Activated CD4-positive, alpha-beta memory T cell treated with anti-CD3 and anti-CD28 coated beads, Interleukin-2, amount 10 ng/mL, durations not matched to agents 7 days and 5 days (primary cell): ENCODE data around the gene GTF3C1. TPM values are rescaled to one million over a fixed set of nuclear protein-coding genes. Genes with fewer than 3 reads are reported as not detected.
A peak's percentile ranks its signal among the peaks of the same experiment; 100 is the strongest.

ENCODE experiments used
- CTCF ChIA-PET: fragments of 350-600 bp; sonication (Branson Sonifier 250); formaldehyde crosslinking; loops from one replicate; lab custom pipeline; 2021; ENCODE audit warnings: antibody characterized with exemption, inconsistent platforms; lab: Charles Lee
- POLR2A ChIA-PET: fragments of 350-600 bp; sonication (Branson Sonifier 250); formaldehyde crosslinking; loops from one replicate; lab custom pipeline; 2021; ENCODE audit warnings: antibody characterized with exemption; lab: Charles Lee
- DNase-seq: peaks from one replicate; pipeline ENCODE4 v3.0.0-alpha.2; 2020
- H3K27ac Mint-ChIP-seq: one replicate; pipeline ENCODE4 v1.8.0; 2021; ENCODE audit warnings: mild to moderate bottlenecking, mixed read lengths
- H3K27me3 Mint-ChIP-seq: one replicate; pipeline ENCODE4 v1.8.0; 2021; ENCODE audit warnings: mixed read lengths
- H3K36me3 Mint-ChIP-seq: one replicate; pipeline ENCODE4 v1.8.0; 2021; ENCODE audit warnings: low read depth, mixed read lengths
- H3K4me1 Mint-ChIP-seq: one replicate; pipeline ENCODE4 v1.8.0; 2021; ENCODE audit warnings: mixed read lengths
- H3K4me3 Mint-ChIP-seq: one replicate; pipeline ENCODE4 v1.8.0; 2021; ENCODE audit warnings: mild to moderate bottlenecking, mixed read lengths
- H3K9me3 Mint-ChIP-seq: one replicate; pipeline ENCODE4 v1.8.0; 2021; ENCODE audit warnings: mixed read lengths
- total RNA-seq, 2 experiments: library from RNA; stranded (reverse); gene quantifications; one replicate each; pipeline ENCODE4 v1.2.3, GENCODE V29; 2021

The GTF3C1 gene
- total RNA-seq, 2 experiments from 2014 or later = 48.9 to 53.6 TPM

GRCh38 chr16:27529962-27530361 is 19.8 kb downstream of the GTF3C1 start:
- Mint-ChIP-seq H3K4me1 (peaks cover 4% of the 10 kb centered on the region), H3K4me3 (no peak overlapping the region), H3K27me3 (no peaks in the 10 kb centered on the region), H3K9me3 (no peaks in the 10 kb centered on the region), H3K27ac (no peak overlapping the region), H3K36me3 (peaks cover 72% of the 10 kb centered on the region)
- ChIA-PET CTCF (interaction anchor here (2.3 kb wide), 1 partner anchor 13 kb away, joined by 8 read pairs; no protein-coding TSS in a partner anchor), POLR2A (no interaction called here)
- no peak for DNase-seq

- Mint-ChIP-seq H3K27me3 (no peaks in the 10 kb centered on the region), H3K9me3 (no peaks in the 10 kb centered on the region), H3K4me1 (peaks cover 4% of the 10 kb centered on the region), H3K27ac (no peak overlapping the region), H3K36me3 (peaks cover 61% of the 10 kb centered on the region), H3K4me3 (no peak overlapping the region)
- no peak for DNase-seq
- ChIA-PET CTCF (interaction anchor here (2.3 kb wide), 1 partner anchor 12 kb away, joined by 8 read pairs; no protein-coding TSS in a partner anchor), POLR2A (no interaction called here)
Measured at GRCh38 chr16:27528294-27528693, 21.4 kb downstream of the GTF3C1 start.

- H3K4me3 Mint-ChIP-seq = no peak overlapping the region
- CTCF ChIA-PET = no interaction called here
- H3K36me3 Mint-ChIP-seq = peaks cover 53% of the 10 kb centered on the region
- peaks cover under 1% of the 10 kb centered on the region for H3K4me1 Mint-ChIP-seq
- no peaks in the 10 kb centered on the region for H3K27me3 Mint-ChIP-seq
- H3K27ac Mint-ChIP-seq = no peak overlapping the region
- POLR2A ChIA-PET = no interaction called here
- DNase-seq = no peak
- no peaks in the 10 kb centered on the region for H3K9me3 Mint-ChIP-seq
Measured at GRCh38 chr16:27526180-27526579, 23.5 kb downstream of the GTF3C1 start.

GRCh38 chr16:27522173-27522707 is 27.5 kb downstream of the GTF3C1 start:
- Mint-ChIP-seq H3K9me3 (no peaks in the 10 kb centered on the region), H3K36me3 (peaks cover 32% of the 10 kb centered on the region), H3K27ac (no peak overlapping the region), H3K27me3 (no peaks in the 10 kb centered on the region), H3K4me1 (no peaks in the 10 kb centered on the region), H3K4me3 (no peak overlapping the region)
- POLR2A ChIA-PET = no interaction called here
- no peak for DNase-seq
- CTCF ChIA-PET = no interaction called here

- Mint-ChIP-seq H3K36me3 (peaks cover 25% of the 10 kb centered on the region), H3K27ac (no peak overlapping the region), H3K4me3 (no peak overlapping the region), H3K4me1 (no peaks in the 10 kb centered on the region), H3K9me3 (no peaks in the 10 kb centered on the region), H3K27me3 (no peaks in the 10 kb centered on the region)
- POLR2A ChIA-PET = no interaction called here
- no peak for DNase-seq
- CTCF ChIA-PET = no interaction called here
Measured at GRCh38 chr16:27520982-27521673, 28.6 kb downstream of the GTF3C1 start.

GRCh38 chr16:27518226-27518625 is 31.5 kb downstream of the GTF3C1 start:
- Mint-ChIP-seq H3K27me3 (no peaks in the 10 kb centered on the region), H3K36me3 (peaks cover 14% of the 10 kb centered on the region)
- CTCF ChIA-PET = interaction anchor here (0.7 to 3.3 kb wide), 2 partner anchors 11 to 348 kb away, joined by 3 to 8 read pairs; no protein-coding TSS in a partner anchor

GRCh38 chr16:27517664-27518063 is 32.0 kb downstream of the GTF3C1 start:
- Mint-ChIP-seq H3K27ac (no peak overlapping the region), H3K9me3 (no peaks in the 10 kb centered on the region), H3K4me1 (no peaks in the 10 kb centered on the region), H3K36me3 (peaks cover 14% of the 10 kb centered on the region), H3K27me3 (no peaks in the 10 kb centered on the region), H3K4me3 (no peak overlapping the region)
- CTCF ChIA-PET = interaction anchor here (0.7 to 3.3 kb wide), 2 partner anchors 11 to 348 kb away, joined by 3 to 8 read pairs; no protein-coding TSS in a partner anchor
- DNase-seq = no peak
- POLR2A ChIA-PET = no interaction called here

More at GRCh38 chr16:27518226-27518625, 31.5 kb downstream of the GTF3C1 start:
- H3K9me3 Mint-ChIP-seq = no peaks in the 10 kb centered on the region
- no peak for DNase-seq
- no peak overlapping the region for H3K4me3 Mint-ChIP-seq
- POLR2A ChIA-PET = no interaction called here
- H3K4me1 Mint-ChIP-seq = no peaks in the 10 kb centered on the region
- H3K27ac Mint-ChIP-seq = no peak overlapping the region

- no peaks in the 10 kb centered on the region for H3K4me1 Mint-ChIP-seq
- CTCF ChIA-PET = interaction anchor here (0.7 to 3.3 kb wide), 8 partner anchors 9 to 81 kb away, joined by 3 to 8 read pairs (median 3); no protein-coding TSS in a partner anchor
- H3K9me3 Mint-ChIP-seq = no peaks in the 10 kb centered on the region
- POLR2A ChIA-PET = interaction anchor here (1.9 kb wide), 1 partner anchor 10 kb away, joined by 5 read pairs; no protein-coding TSS in a partner anchor
- H3K4me3 Mint-ChIP-seq = no peak overlapping the region
- no peak overlapping the region for H3K27ac Mint-ChIP-seq
- DNase-seq = no peak
- no peaks in the 10 kb centered on the region for H3K27me3 Mint-ChIP-seq
- H3K36me3 Mint-ChIP-seq = peaks cover 13% of the 10 kb centered on the region
Measured at GRCh38 chr16:27516365-27516764, 33.3 kb downstream of the GTF3C1 start.

DNA sequence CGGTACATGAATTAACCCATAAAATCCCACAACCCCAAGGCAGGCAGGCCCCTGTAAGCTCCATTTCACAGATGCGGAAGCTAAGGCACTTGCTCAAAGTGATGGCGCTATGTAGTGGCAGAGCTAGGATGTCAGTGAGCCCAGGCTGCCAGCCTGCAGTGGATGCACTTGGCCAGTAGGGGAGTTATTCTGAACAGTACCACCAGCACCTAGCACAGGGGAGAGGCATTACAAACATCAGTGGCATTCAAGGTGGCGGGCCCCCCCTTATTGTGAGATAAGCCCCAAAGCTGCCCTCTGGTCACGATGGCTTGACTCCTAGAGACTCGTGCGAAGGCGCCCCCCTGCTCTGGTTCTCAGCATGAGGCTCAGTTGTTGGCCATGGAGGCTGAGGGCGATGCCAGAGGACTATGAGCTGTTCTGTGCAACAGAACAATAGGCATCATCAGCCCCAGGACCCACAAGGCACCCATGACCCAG is 33.8 kb downstream of the GTF3C1 start:
- ChIA-PET CTCF (interaction anchor here (0.7 to 3.3 kb wide), 11 partner anchors 10 to 170 kb away, joined by 3 to 8 read pairs (median 3); partner anchors contain the start of genes GTF3C1 and KATNIP), POLR2A (interaction anchor here (1.9 kb wide), 1 partner anchor 9 kb away, joined by 5 read pairs; no protein-coding TSS in a partner anchor)
- Mint-ChIP-seq H3K4me3 (no peak overlapping the region), H3K4me1 (no peaks in the 10 kb centered on the region), H3K36me3 (peaks cover 17% of the 10 kb centered on the region), H3K27me3 (no peaks in the 10 kb centered on the region), H3K27ac (no peak overlapping the region), H3K9me3 (no peaks in the 10 kb centered on the region)
- DNase-seq = peak; percentile 33

DNA sequence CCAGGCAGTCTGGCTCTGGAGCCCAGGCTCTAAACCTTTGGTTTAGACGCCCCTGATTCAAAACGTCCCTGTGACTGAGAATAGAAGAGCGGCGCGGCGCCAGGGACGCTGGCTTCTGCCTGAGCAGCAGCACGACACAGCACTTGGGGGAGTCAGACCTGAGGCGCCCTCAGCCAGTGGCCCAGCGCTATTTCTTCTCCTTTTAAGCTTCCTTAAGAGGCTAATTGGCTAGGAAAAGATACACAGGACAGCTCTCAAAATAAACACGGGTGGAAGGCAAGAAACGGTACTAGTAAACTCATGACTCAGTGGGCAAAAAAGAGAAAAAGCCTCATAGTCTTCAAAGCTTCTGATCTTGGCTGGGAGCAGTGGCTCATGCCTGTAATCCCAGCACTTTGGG is 34.9 kb downstream of the GTF3C1 start:
- no peak for DNase-seq
- ChIA-PET POLR2A (interaction anchor here (1.9 kb wide), 1 partner anchor 8 kb away, joined by 5 read pairs; no protein-coding TSS in a partner anchor), CTCF (interaction anchor here (1.1 to 3.3 kb wide), 6 partner anchors 12 to 82 kb away, joined by 3 to 8 read pairs (median 4); partner anchors contain the start of genes GTF3C1 and KATNIP)
- Mint-ChIP-seq H3K4me3 (no peak overlapping the region), H3K27ac (no peak overlapping the region), H3K9me3 (no peaks in the 10 kb centered on the region), H3K4me1 (no peaks in the 10 kb centered on the region), H3K36me3 (peaks cover 18% of the 10 kb centered on the region), H3K27me3 (no peaks in the 10 kb centered on the region)

- Mint-ChIP-seq H3K36me3 (peaks cover 26% of the 10 kb centered on the region), H3K4me3 (no peak overlapping the region), H3K4me1 (no peaks in the 10 kb centered on the region), H3K27ac (no peak overlapping the region), H3K9me3 (no peaks in the 10 kb centered on the region), H3K27me3 (no peaks in the 10 kb centered on the region)
- ChIA-PET CTCF (no interaction called here), POLR2A (no interaction called here)
- DNase-seq = no peak
Measured at GRCh38 chr16:27511657-27512448, 37.9 kb downstream of the GTF3C1 start.

DNA sequence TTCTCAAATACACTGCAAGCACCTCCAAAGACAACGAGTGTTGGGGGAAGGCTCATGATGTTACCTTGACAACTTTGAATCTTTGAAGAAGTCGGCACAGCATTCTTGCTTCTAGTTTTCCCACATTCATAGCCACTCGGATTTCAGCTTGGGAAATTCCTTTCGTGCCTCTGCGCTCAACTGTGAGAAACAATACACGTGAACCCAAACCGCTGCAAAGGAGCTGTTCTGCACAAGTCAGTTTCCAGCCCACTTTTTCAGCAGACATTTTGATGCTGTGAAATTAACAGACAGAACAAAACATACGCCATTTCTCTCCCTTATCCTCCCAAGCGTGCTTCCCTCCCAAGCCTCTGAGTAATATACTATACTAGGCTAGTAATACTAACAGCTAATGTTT is 41.2 kb downstream of the GTF3C1 start:
- H3K36me3 Mint-ChIP-seq = peaks cover 48% of the 10 kb centered on the region

More for the DNA sequence above, 41.2 kb downstream of the GTF3C1 start:
- POLR2A ChIA-PET = no interaction called here
- H3K4me3 Mint-ChIP-seq = no peak overlapping the region
- no peak overlapping the region for H3K27ac Mint-ChIP-seq
- no peaks in the 10 kb centered on the region for H3K9me3 Mint-ChIP-seq
- CTCF ChIA-PET = no interaction called here
- DNase-seq = no peak
- no peaks in the 10 kb centered on the region for H3K4me1 Mint-ChIP-seq
- no peaks in the 10 kb centered on the region for H3K27me3 Mint-ChIP-seq
